Measurements from ENCODE around the gene CFAP68. TPM values are rescaled to one million over a fixed set of nuclear protein-coding genes. Genes with fewer than 3 reads are reported as not detected.
A peak's percentile ranks its signal among the peaks of the same experiment; 100 is the strongest.

CFAP68 gene
- total and polyA plus RNA-seq, 9 of the 15 experiments (the other 6 are each of a cell fraction or from before 2014, with no cell fraction given) = 22.8 to 72.3 (median 52.5) TPM

- TF ChIP-seq E4F1 (CRISPR knock-in tag; IDR thresholded peaks at IDR 0.05; ENCODE audit: borderline replicate concordance) (no peak), ZMIZ1 (IDR thresholded peaks at IDR 0.05; ENCODE audit: low read depth in 2 of 2, low read length in 2 of 2) (no peak), ZBTB43 (CRISPR knock-in tag; IDR thresholded peaks at IDR 0.05) (no peak), FUS (optimal IDR thresholded peaks at IDR 0.05; ENCODE audit: low read depth, low read length) (no peak), PCBP1 (IDR thresholded peaks at IDR 0.05; ENCODE audit: low read depth, low read length, poor library complexity, severe bottlenecking) (no peak), NFIX (CRISPR knock-in tag; IDR thresholded peaks at IDR 0.05; ENCODE audit: low read depth) (no peak), ZFP91 (CRISPR knock-in tag; IDR thresholded peaks at IDR 0.05) (no peak), ETV5 (CRISPR knock-in tag; IDR thresholded peaks at IDR 0.05; ENCODE audit: low read depth) (no peak; the same call in 1 of the 2 replicates), KLF1 (tag; IDR thresholded peaks at IDR 0.05) (peak; percentile 67; the same call in 1 of the 2 replicates), NFIC (IDR thresholded peaks at IDR 0.05) (no peak), PHF21A (IDR thresholded peaks at IDR 0.05; ENCODE audit: borderline replicate concordance, low read depth) (peak; percentile 66; the same call in 1 of the 2 replicates), CC2D1A (IDR thresholded peaks at IDR 0.05) (0 out of 2 replicates have a peak, but pooled peaks have one; percentile 10), CXXC5 (CRISPR knock-in tag; IDR thresholded peaks at IDR 0.05) (peak; percentile 91), ETS1 (conservative IDR thresholded peaks at IDR 0.05; ENCODE audit: control insufficient read depth, low read depth, low read length) (peak; percentile 80; the same call in 1 of the 2 replicates), BCL6 (CRISPR knock-in tag; IDR thresholded peaks at IDR 0.05) (no peak), SRF (CRISPR knock-in tag; IDR thresholded peaks at IDR 0.05) (0 out of 4 replicates have a peak, but pooled peaks of 1 of the 2 experiments have one; percentile 32)
Measured at GRCh38 chr11:111870886-111871692, 8.3 kb upstream of the CFAP68 start, which contains the start of gene ALG9 (continued).
